ENCODE results near the gene WDR88.
"Not testable (repeated sequence)": the region's sequence is repeated elsewhere in the genome, so short reads cannot be mapped to it uniquely, and the experiment has no call there.

Gene WDR88

DNA sequence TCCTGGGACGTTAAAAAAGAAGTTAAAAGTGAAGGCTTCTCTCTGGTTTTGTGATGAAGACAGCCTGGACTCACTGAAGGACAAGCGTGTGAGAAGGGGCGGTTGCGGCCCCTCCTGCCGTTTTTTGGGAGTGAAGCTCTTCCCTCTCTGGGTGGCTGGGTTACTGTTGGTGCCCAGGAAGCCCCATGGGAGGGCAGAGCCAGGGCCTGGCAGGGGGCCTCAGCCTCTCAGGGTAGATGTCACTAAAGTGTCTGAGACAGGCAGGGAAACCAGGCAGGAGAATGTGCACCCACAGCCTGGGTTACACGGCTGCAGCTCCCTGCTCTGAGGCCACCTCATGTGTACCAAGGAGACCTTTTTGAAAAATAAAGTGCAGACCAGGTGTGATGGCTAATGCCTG, 1.5 kb upstream of the WDR88 start:
- no peak for DNase-seq

- DNase-seq = no peak
These were observed 511 bp downstream of the WDR88 start for GRCh38 chr19:33132425-33132824.

- no peak for DNase-seq
These were observed 1.6 kb downstream of the WDR88 start for GRCh38 chr19:33133438-33134031.

GRCh38 chr19:33134571-33135041, 2.7 kb downstream of the WDR88 start:
- no peak for DNase-seq

- DNase-seq = no peak
These were observed 7.3 kb downstream of the WDR88 start for GRCh38 chr19:33139165-33139564.

DNA sequence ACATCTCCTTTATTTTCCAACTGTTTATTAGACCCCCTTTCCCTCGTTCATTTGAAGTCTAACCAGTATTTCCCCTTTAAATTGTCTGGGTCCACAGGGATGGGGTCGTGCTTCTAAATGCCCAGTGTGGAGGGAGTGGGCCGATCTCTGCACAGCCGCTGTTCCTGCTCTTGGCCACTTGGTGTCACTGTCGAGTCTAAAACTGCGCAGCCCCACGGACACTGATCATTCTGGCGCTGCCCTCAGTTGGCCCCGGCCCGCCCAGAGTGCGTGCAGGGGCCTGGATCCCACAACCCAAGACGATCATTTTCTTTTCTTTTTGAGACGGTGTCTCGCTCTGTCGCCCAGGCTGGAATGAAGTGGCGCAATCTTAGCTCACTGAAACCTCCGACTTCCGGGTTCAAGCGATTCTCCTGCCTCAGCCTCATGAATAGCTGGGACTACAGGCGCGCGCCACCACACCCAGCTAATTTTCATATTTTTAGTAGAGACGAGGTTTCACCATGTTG, 12.0 kb downstream of the WDR88 start:
- DNase-seq = peak; percentile 5

DNA sequence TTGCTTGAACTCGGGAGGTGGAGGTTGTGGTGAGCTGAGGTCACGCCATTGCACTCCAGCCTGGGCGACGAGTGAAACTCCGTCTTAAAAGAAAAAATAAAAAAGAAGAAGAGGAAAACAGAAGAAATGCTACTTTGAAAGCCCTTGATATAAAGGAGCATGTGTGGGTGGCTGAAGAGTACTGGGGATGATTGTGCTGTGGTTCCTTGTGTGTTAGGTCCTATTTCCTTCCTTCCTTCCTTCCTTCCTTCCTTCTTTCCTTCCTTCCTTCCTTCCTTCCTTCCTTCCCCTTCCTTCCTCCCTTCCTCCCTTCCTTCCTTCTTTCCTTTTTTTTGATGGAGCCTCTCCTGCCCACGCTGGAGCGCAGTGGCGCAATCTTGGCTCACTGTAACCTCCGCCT, 14.3 kb downstream of the WDR88 start:
- no peak for DNase-seq

- DNase-seq = no peak
These were observed 15.6 kb downstream of the WDR88 start for GRCh38 chr19:33147538-33147937.

GRCh38 chr19:33150852-33151518, 19.1 kb downstream of the WDR88 start:
- no peak for DNase-seq

DNA sequence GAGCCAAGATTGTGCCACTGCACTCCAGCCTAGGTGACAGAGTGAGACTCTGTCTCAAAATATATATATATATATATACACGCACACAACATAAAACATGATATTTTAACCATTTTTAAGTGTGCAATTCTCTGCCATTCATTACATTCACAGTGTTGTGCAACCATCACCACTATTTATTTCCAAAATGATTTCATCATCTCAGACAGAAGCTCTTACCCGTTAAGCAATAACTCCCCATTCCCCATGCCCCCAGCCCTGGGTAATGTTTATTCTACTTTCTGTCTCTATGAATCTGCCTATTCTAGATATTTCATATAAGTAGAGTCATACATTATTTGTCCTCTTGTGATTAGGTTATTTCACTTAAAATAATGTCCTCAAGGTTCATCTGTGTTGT, 20.3 kb downstream of the WDR88 start:
- DNase-seq = no peak

DNA sequence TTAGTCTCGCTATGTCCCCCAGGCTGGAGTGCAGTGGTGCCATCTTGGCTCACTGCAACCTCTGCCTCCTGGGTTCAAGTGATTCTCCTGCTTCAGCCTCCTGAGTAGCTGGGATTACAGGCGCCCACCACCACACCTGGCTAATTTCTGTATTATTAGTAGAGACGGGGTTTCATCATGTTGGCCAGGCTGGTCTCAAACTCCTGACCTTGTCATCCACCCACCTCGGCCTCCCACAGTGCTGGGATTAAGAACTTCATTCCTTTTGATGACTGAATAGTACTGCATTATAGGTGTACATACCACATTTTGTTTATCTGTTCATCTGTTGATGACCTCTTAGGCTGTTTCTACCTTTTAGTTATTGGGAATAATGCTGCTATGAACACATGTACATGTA, 20.7 kb downstream of the WDR88 start:
- not testable (repeated sequence) for DNase-seq

GRCh38 chr19:33154313-33154712, 22.4 kb downstream of the WDR88 start:
- not testable (repeated sequence) for DNase-seq

DNA sequence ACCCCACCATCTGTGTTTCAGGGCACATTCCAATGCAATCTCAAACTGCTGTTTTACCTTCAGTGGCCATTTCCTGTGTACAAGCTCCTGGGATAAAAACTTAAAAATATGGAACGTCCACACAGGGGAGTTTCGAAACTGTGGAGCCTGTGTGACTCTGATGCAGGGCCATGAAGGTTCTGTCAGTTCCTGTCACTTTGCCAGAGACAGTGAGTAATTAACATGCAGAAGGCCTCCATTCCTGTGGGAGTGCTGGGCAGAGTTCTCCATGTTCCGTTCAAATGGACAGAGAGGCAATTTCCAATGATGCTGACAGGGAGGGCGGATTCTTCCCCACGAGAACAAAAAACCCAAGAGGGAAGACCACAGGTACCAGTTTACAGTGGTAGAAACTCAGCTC, 24.4 kb downstream of the WDR88 start:
- no peak for DNase-seq

DNA sequence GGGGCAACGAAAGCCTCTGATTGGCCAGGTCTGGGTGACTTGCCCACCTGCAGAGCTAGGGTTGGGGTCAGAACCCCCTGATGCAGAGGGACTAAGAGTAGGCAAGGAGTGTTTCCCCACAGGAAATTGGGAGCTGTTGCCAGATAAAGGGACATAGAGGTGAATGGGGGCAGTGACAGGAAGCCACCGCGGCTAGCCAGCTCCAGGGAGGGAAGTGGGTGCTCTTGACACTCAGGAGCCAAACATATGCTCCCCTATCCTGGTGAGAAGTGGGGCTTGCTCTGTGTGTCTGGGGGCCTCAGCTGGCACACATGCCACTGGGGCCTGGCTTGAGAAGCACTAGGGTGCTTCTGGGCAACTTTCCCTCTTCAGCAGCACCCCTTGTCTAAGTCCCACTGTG, 26.0 kb downstream of the WDR88 start:
- no peak for DNase-seq

DNA sequence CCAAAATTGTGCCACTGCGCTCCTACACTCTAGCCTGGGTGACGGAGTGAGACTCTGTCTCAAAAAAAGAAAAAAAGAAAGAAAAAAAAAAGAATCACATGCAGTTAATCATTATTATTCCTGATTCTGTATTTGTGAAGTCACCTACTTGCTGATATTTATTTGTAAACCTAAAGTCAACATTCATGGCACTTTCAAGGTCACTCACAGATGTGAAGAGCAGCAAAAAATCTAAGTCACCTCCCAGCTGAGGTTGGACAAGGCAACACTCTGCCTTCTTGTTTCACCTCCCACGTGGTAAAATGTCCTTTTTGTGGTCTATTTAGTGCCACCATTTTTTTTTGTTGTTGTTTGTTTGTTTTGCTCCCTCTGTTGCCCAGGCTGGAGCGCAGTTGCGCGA, 26.5 kb downstream of the WDR88 start:
- no peak for DNase-seq

GRCh38 chr19:33159149-33159548, 27.2 kb downstream of the WDR88 start:
- DNase-seq = no peak

DNA sequence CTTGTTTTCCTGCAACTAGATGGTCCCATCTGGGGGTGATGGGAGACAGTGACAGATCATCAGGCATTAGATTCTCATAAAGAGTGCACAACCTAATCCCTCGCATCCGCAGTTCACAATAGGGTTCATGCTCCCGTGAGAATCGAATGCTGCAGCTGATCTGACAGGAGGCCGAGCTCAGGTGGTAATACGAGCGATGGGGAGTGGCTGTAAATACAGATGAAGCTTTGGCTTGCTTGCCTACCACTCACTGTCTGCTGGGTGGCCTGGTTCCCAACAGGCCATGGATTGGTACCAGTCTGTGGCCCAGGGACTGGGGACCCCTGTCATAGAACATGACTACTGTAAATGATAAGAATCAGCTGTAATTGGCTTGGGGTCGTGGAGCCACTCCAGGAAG, 28.0 kb downstream of the WDR88 start:
- no peak for DNase-seq

DNA sequence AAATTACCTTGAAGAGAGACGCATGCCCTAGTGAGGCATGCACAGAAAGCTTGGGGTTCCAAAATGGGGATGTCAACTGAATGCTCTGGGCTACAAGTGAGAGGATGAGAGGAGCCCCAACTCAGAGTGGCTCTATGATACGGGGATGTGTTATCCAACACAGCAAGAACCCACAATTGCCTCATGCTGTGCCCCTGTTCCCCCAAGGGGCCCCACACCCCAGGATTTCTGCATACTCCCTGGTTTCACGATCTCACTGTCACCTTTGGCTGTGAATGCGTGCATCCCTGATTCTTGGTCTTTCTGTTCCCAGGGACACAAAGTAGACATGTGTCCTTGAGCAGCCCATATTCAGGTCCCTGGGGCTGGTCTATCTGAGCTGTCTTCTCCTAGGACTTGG, 29.3 kb downstream of the WDR88 start:
- DNase-seq = no peak

DNA sequence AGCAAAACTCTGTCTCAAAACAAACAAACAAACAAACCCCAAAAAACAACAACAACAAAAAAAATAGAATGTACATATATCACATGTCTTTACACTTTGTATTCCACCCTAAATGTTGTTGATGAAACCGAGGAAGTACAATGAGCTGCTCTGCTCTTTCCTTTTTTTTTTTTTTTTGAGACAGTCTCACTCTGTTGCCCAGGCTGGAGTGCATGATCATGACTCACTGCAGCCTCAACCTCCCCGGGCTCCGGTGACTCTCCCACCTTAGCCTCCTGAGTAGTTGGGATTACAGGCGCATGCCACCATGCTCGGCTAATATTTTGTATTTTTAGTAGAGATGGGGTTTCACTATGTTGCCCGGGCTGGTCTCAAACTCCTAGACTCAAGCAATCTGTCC, 31.6 kb downstream of the WDR88 start:
- no peak for DNase-seq

- DNase-seq = not testable (repeated sequence)
These were observed 34.1 kb downstream of the WDR88 start for GRCh38 chr19:33166037-33166436.

GRCh38 chr19:33167438-33167837, 35.5 kb downstream of the WDR88 start:
- no peak for DNase-seq

DNA sequence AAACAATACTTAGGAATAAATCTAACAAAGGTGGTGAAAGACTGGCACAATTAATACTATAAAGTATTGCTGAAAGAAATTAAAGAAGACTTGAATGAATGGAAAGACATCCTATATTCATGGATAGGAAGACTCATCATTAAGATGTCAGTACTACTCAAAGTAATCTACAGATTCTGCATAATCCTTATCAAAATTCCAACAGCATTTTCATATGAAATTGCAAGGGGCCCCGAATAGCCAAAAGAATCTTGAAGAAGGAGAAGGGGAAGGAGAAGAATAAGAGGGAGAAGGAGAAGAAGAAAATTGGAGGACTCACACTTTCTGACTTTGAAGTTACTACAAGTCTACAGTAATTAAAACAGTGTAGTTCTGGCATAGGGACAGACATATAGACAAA, 36.6 kb downstream of the WDR88 start:
- DNase-seq = no peak

DNA sequence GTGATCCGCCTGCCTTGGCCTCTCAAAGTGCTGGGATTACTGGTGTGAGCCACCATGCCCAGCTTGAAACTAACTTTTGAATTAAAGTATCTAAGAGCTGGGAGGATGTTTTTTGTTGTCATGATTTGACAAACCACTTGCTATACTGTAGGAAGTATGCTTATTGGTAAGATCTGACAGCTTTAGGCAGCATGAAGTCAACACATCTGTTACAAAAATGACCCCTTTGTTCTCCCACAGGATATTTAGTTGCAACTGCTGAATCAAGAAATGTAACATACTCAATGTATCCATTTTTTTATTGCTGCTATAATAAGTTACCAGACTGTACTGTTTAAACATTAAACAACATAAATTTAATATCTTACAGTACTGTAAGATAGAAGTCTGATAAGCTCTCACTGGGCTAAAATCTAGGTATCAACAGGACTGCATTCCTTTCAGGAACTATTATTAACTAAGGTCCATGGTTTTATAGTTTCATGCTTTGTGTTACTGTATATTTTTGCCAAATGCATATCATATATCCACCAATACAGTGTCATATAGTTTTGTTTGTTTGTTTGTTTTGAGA, 39.4 kb downstream of the WDR88 start:
- no peak for DNase-seq

GRCh38 chr19:33171916-33172359, 40.0 kb downstream of the WDR88 start:
- no peak for DNase-seq
